Stimulated activated CD8-positive, alpha-beta memory T cell treated with anti-CD3 and anti-CD28 coated beads, Interleukin-4, amount 100 ng/mL, for 4 hours (primary cell): ENCODE measurements around the gene CHRD.

ENCODE experiments used
- DNase-seq, 2 donors: peaks; one replicate each; pipeline ENCODE4 v3.0.0-alpha.2; 2020; ENCODE audit warnings: low read depth in 2 of 2, low spot score in 1 of 2

Gene CHRD

GRCh38 chr3:184381261-184382224, 1.7 kb downstream of the CHRD start:
- no peak for DNase-seq

GRCh38 chr3:184382326-184383032, 2.6 kb downstream of the CHRD start:
- no peak for DNase-seq

GRCh38 chr3:184383033-184383740, 3.3 kb downstream of the CHRD start:
- no peak for DNase-seq

DNA sequence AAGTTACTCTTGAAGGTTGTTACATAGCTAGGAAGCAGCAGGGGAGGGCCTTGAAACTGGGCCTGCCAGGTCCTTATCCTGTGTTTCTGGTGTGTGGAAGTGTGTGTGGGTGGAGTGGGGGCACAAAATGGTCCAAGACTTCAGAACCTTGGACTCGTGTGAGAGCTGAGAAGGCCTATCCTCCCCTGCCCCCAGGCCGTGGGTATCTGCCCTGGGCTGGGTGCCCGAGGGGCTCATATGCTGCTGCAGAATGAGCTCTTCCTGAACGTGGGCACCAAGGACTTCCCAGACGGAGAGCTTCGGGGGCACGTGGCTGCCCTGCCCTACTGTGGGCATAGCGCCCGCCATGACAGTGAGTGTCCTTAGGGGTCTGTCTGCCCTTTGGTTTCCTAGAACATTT, 4.5 kb downstream of the CHRD start:
- no peak for DNase-seq

DNA sequence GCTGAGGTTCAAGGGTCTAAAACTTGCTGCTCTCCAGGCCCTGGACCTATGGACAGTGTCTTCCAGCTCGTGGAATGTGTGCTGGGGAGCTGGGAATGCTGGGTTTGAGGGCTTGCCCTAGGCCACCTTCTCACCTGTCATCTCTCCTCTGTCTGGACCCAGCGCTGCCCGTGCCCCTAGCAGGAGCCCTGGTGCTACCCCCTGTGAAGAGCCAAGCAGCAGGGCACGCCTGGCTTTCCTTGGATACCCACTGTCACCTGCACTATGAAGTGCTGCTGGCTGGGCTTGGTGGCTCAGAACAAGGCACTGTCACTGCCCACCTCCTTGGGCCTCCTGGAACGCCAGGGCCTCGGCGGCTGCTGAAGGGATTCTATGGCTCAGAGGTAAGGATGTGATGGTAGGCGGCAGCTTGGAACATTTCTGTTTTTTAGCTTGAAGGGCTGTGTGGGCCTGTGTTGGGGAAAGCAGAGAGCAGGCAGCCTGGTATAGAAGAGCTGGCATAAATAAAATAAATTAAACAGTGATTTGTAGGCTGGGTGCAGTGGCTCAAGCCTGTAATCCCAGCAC, 5.1 kb downstream of the CHRD start:
- DNase-seq, result no peak

GRCh38 chr3:184386047-184386806, 6.4 kb downstream of the CHRD start:
- no peak for DNase-seq

GRCh38 chr3:184387174-184387714, 7.4 kb downstream of the CHRD start:
- DNase-seq, result no peak

GRCh38 chr3:184388164-184388935, 8.5 kb downstream of the CHRD start:
- DNase-seq, result no peak

DNA sequence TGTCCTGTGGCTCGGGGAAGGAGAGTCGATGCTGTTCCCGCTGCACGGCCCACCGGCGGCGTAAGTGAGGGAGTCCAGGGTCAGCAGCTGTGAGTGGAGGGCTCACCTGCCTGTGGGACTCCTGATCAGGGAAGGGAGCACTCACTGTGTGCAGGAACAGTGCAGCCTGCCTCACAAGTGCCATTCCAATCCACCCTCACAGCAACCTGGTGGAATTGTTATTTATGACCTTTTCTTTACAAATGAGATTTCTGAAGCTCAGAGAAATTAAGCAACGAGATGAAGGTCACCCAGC, 9.0 kb downstream of the CHRD start:
- no peak for DNase-seq

DNA sequence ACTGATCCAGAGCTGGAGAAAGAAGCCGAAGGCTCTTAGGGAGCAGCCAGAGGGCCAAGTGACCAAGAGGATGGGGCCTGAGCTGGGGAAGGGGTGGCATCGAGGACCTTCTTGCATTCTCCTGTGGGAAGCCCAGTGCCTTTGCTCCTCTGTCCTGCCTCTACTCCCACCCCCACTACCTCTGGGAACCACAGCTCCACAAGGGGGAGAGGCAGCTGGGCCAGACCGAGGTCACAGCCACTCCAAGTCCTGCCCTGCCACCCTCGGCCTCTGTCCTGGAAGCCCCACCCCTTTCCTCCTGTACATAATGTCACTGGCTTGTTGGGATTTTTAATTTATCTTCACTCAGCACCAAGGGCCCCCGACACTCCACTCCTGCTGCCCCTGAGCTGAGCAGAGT, 9.5 kb downstream of the CHRD start:
- no peak for DNase-seq

- no peak for DNase-seq
These were observed 10.2 kb downstream of the CHRD start for GRCh38 chr3:184389935-184390528.

- no peak for DNase-seq
These were observed 11.4 kb downstream of the CHRD start for GRCh38 chr3:184391266-184391665.

GRCh38 chr3:184395320-184395660, 15.4 kb downstream of the CHRD start:
- DNase-seq, result no peak

- DNase-seq, result no peak
These were observed 19.6 kb downstream of the CHRD start for GRCh38 chr3:184399410-184399809.

- DNase-seq, result no peak
These were observed 25.5 kb downstream of the CHRD start for GRCh38 chr3:184405075-184406030.

DNA sequence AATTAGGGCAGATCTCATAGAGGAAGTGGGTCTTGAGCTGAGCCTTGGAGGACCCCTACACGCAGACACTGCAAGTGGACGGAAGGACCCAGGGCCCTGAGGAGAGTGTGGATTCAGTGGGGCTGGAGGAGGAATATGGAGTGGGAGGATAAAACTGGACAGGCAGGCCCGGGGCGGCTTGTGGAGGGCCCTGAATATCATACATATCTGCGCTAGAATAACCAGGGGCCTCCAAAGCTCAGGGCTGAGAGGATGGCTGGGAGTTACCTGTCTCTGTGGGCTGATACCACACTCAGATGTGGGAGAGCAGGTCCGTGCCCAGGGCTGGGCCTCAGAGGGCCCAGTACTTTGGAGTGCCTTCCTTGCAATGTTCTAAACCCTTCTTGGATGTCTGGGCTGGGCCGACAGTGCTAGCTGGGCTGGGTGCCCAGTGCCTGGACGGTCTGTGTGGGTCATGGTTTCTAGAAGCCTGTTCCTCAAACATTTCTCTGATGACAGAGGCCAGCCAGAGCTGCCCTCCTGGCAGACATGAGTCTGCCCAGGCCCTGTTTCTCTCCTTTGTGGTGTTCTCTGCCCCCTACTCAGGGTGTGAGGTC, 29.6 kb downstream of the CHRD start:
- DNase-seq, result no peak

DNA sequence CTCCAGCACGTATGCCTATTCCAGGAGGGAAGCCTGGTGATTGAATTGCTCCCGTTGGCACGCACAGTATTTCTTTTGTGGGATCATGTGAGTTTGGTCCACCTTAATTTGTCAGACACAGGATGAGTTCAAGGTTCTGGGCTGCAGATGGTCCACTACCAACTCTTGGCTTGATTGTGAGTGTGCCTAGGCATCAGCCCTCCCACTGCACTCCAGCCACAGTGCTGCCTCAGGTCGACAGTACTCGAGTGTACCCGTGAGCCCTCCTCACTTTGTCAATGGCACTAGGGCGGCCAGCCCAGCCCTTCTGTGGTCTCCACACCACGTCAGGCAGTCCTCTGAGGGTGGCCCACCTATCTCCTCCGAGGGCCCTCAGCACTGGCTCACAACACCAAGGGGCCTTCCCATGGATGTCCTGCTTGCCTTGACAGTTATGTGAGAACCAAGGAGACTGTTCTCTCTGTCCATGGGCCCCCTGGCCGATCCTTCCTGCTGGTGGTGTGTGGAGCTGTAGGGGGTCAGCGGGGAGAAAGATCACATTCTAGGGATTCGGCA, 30.2 kb downstream of the CHRD start:
- no peak for DNase-seq
